Activated CD4-positive, alpha-beta T cell treated with anti-CD3 and anti-CD28 coated beads, Interleukin-2, amount 10 ng/mL, durations not matched to agents 24 days and 14 days (primary cell): ENCODE measurements around the gene SLC5A10. TPM values are rescaled to one million over a fixed set of nuclear protein-coding genes. Genes with fewer than 3 reads are reported as not detected.

Experiments used
- DNase-seq: peaks from one replicate; pipeline ENCODE4 v3.0.0; 2022
- H3K27ac Mint-ChIP-seq: one replicate; pipeline ENCODE4 v1.8.0; 2022; ENCODE audit warnings: mild to moderate bottlenecking, mixed read lengths
- H3K27me3 Mint-ChIP-seq: one replicate; pipeline ENCODE4 v1.8.0; 2022; ENCODE audit warnings: mixed read lengths
- H3K36me3 Mint-ChIP-seq: one replicate; pipeline ENCODE4 v1.8.0; 2022; ENCODE audit warnings: low read depth, mild to moderate bottlenecking, mixed read lengths
- H3K4me1 Mint-ChIP-seq: one replicate; pipeline ENCODE4 v1.8.0; 2021; ENCODE audit warnings: mixed read lengths
- H3K4me3 Mint-ChIP-seq: one replicate; pipeline ENCODE4 v1.8.0; 2022; ENCODE audit warnings: mild to moderate bottlenecking, moderate library complexity, mixed read lengths
- H3K9me3 Mint-ChIP-seq: one replicate; pipeline ENCODE4 v1.8.0; 2021; ENCODE audit warnings: mixed read lengths
- intact Hi-C: fragments of 100-400 bp; cut with micrococcal nuclease; formaldehyde crosslinking; loops from one replicate; pipeline ENCODE4 v1.15.1; 2023
- total RNA-seq: library from RNA; stranded (reverse); gene quantifications from 2 replicates; pipeline ENCODE4 v1.2.3, GENCODE V29; 2022

Gene SLC5A10
- total RNA-seq, 1 donor from 2014 or later, result not detected

GRCh38 chr17:18977021-18977420 lies 25.1 kb downstream of the SLC5A10 start:
- Mint-ChIP-seq H3K27ac (no peak overlapping the region), H3K36me3 (peaks cover 7% of the 10 kb centered on the region), H3K4me1 (peaks cover 4% of the 10 kb centered on the region), H3K27me3 (no peaks in the 10 kb centered on the region), H3K9me3 (no peaks in the 10 kb centered on the region), H3K4me3 (no peak overlapping the region)
- intact Hi-C loops, result no loop called here
- DNase-seq, result no peak

- no peak overlapping the region for H3K4me3 Mint-ChIP-seq
- H3K36me3 Mint-ChIP-seq, result peaks cover 7% of the 10 kb centered on the region
- intact Hi-C loops, result no loop called here
These were observed 25.7 kb downstream of the SLC5A10 start for GRCh38 chr17:18977646-18978045.

GRCh38 chr17:18978050-18978449 lies 26.1 kb downstream of the SLC5A10 start:
- no peaks in the 10 kb centered on the region for H3K27me3 Mint-ChIP-seq
- H3K9me3 Mint-ChIP-seq, result no peaks in the 10 kb centered on the region
- intact Hi-C loops, result no loop called here
- no peak for DNase-seq
- no peak overlapping the region for H3K27ac Mint-ChIP-seq
- peaks cover 7% of the 10 kb centered on the region for H3K36me3 Mint-ChIP-seq
- no peak overlapping the region for H3K4me3 Mint-ChIP-seq
- peaks cover 4% of the 10 kb centered on the region for H3K4me1 Mint-ChIP-seq

More at GRCh38 chr17:18977646-18978045, 25.7 kb downstream of the SLC5A10 start:
- DNase-seq, result no peak
- Mint-ChIP-seq H3K4me1 (peaks cover 4% of the 10 kb centered on the region), H3K27ac (no peak overlapping the region), H3K9me3 (no peaks in the 10 kb centered on the region), H3K27me3 (no peaks in the 10 kb centered on the region)

GRCh38 chr17:18978655-18979054 lies 26.7 kb downstream of the SLC5A10 start:
- H3K36me3 Mint-ChIP-seq, result peaks cover 6% of the 10 kb centered on the region
- no peak overlapping the region for H3K27ac Mint-ChIP-seq
- intact Hi-C loops, result no loop called here
- peaks cover 4% of the 10 kb centered on the region for H3K4me1 Mint-ChIP-seq
- H3K4me3 Mint-ChIP-seq, result no peak overlapping the region
- no peaks in the 10 kb centered on the region for H3K9me3 Mint-ChIP-seq
- DNase-seq, result no peak
- H3K27me3 Mint-ChIP-seq, result no peaks in the 10 kb centered on the region

- Mint-ChIP-seq H3K27me3 (no peaks in the 10 kb centered on the region), H3K27ac (no peak overlapping the region), H3K4me1 (no peaks in the 10 kb centered on the region)
These were observed 28.8 kb downstream of the SLC5A10 start for GRCh38 chr17:18980682-18981334.

GRCh38 chr17:18981335-18981641 lies 29.3 kb downstream of the SLC5A10 start:
- no peak for DNase-seq
- H3K4me3 Mint-ChIP-seq, result no peak overlapping the region
- no peaks in the 10 kb centered on the region for H3K9me3 Mint-ChIP-seq
- peaks cover 6% of the 10 kb centered on the region for H3K36me3 Mint-ChIP-seq
- H3K27ac Mint-ChIP-seq, result no peak overlapping the region
- H3K4me1 Mint-ChIP-seq, result no peaks in the 10 kb centered on the region
- no peaks in the 10 kb centered on the region for H3K27me3 Mint-ChIP-seq
- intact Hi-C loops, result no loop called here

More at GRCh38 chr17:18980682-18981334, 28.8 kb downstream of the SLC5A10 start:
- intact Hi-C loops, result no loop called here
- Mint-ChIP-seq H3K9me3 (no peaks in the 10 kb centered on the region), H3K36me3 (peaks cover 6% of the 10 kb centered on the region), H3K4me3 (no peak overlapping the region)
- DNase-seq, result no peak

- H3K27ac Mint-ChIP-seq, result no peak overlapping the region
- intact Hi-C loops, result no loop called here
- H3K9me3 Mint-ChIP-seq, result no peaks in the 10 kb centered on the region
- H3K4me1 Mint-ChIP-seq, result no peaks in the 10 kb centered on the region
- peaks cover 3% of the 10 kb centered on the region for H3K36me3 Mint-ChIP-seq
- H3K27me3 Mint-ChIP-seq, result no peaks in the 10 kb centered on the region
- no peak overlapping the region for H3K4me3 Mint-ChIP-seq
- DNase-seq, result no peak
These were observed 29.9 kb downstream of the SLC5A10 start for GRCh38 chr17:18981642-18982424.

- no peak overlapping the region for H3K27ac Mint-ChIP-seq
- no peaks in the 10 kb centered on the region for H3K9me3 Mint-ChIP-seq
- no peak overlapping the region for H3K4me3 Mint-ChIP-seq
- H3K36me3 Mint-ChIP-seq, result peaks cover 7% of the 10 kb centered on the region
- intact Hi-C loops, result no loop called here
- H3K27me3 Mint-ChIP-seq, result no peaks in the 10 kb centered on the region
- no peak for DNase-seq
- H3K4me1 Mint-ChIP-seq, result no peaks in the 10 kb centered on the region
These were observed 32.5 kb downstream of the SLC5A10 start for GRCh38 chr17:18984273-18985114.

GRCh38 chr17:18985475-18985874 lies 33.5 kb downstream of the SLC5A10 start:
- H3K27ac Mint-ChIP-seq, result no peak overlapping the region
- H3K9me3 Mint-ChIP-seq, result no peaks in the 10 kb centered on the region
- no peaks in the 10 kb centered on the region for H3K4me1 Mint-ChIP-seq
- intact Hi-C loops, result no loop called here
- no peak for DNase-seq
- peaks cover 7% of the 10 kb centered on the region for H3K36me3 Mint-ChIP-seq
- H3K27me3 Mint-ChIP-seq, result no peaks in the 10 kb centered on the region
- no peak overlapping the region for H3K4me3 Mint-ChIP-seq

- no peak for DNase-seq
- Mint-ChIP-seq H3K27ac (no peak overlapping the region), H3K4me3 (no peak overlapping the region), H3K27me3 (no peaks in the 10 kb centered on the region), H3K36me3 (peaks cover 7% of the 10 kb centered on the region), H3K4me1 (no peaks in the 10 kb centered on the region), H3K9me3 (no peaks in the 10 kb centered on the region)
- intact Hi-C loops, result no loop called here
These were observed 34.7 kb downstream of the SLC5A10 start for GRCh38 chr17:18986541-18987229.

GRCh38 chr17:18987230-18987610 lies 35.3 kb downstream of the SLC5A10 start:
- Mint-ChIP-seq H3K27ac (no peak overlapping the region), H3K36me3 (peaks cover 7% of the 10 kb centered on the region), H3K27me3 (no peaks in the 10 kb centered on the region), H3K4me3 (no peak overlapping the region), H3K4me1 (no peaks in the 10 kb centered on the region), H3K9me3 (no peaks in the 10 kb centered on the region)
- DNase-seq, result no peak
- intact Hi-C loops, result no loop called here

GRCh38 chr17:18987862-18988545 lies 36.0 kb downstream of the SLC5A10 start:
- Mint-ChIP-seq H3K4me3 (no peak overlapping the region), H3K4me1 (peaks cover under 1% of the 10 kb centered on the region), H3K9me3 (no peaks in the 10 kb centered on the region), H3K27me3 (no peaks in the 10 kb centered on the region), H3K27ac (no peak overlapping the region), H3K36me3 (peaks cover 7% of the 10 kb centered on the region)
- DNase-seq, result no peak
- intact Hi-C loops, result no loop called here

- intact Hi-C loops, result no loop called here
- Mint-ChIP-seq H3K9me3 (no peaks in the 10 kb centered on the region), H3K4me1 (peaks cover 6% of the 10 kb centered on the region), H3K27ac (no peak overlapping the region), H3K4me3 (no peak overlapping the region), H3K36me3 (peaks cover 7% of the 10 kb centered on the region), H3K27me3 (no peaks in the 10 kb centered on the region)
- DNase-seq, result no peak
These were observed 36.7 kb downstream of the SLC5A10 start for GRCh38 chr17:18988546-18989173.
